Activated naive CD4-positive, alpha-beta T cell (primary cell): ENCODE results near the gene FSTL5.

ENCODE experiments used
- DNase-seq, 4 experiments: peaks; one replicate each; lab custom pipeline; 2025; lab: John Stamatoyannopoulos, UW

Gene FSTL5

DNA sequence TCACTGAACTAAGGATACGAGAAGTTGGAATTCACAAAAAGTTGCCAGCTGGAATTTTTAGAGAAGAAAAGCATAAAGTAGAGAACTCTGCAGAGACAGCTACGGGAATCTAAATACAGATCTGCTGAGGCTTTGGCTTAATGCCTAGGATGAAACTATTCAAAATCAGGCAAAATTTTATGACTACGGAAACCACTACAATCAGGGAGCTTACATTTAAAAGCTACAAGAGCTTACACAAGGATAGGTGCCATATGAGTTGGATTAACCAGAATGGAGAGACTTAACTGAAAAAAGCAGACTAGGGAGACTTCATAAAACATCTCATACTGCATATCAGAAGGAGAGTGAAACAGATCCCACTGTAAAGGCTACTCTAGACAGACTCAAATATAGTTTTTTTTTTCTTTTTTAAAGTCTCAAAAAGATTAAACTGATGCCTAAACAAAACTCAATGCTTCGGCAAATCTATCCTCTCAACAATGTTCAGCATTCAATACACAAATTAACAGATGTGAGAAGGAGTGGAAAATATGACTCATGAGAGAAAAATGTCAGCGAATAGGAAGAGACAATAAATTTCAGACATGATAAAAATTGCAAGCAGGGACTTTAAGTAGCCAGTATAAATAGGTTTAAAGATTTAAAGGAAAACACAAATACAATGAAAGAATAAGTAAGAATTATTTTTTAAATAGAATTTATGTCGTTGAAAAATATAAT lies 586.1 kb downstream of the FSTL5 start:
- DNase-seq = no peak

DNA sequence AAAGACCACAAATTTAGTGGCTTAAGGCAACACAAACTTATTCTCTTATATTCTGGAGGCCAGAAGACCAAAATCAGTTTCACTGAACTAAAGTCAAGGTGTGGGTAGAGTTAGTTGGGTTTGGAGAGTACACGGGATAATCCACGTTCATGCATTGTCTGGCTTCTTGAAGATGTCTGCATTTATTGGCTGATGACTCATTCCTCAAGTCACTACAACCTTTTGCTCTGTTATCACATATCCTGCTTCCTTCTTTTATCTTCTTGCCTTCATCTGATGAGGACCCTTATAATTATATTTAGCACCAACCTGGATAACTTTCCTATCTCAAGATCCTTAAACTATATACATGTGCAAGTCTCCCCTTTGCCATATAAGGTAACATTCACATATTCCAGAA lies 590.0 kb downstream of the FSTL5 start:
- DNase-seq = no peak

DNA sequence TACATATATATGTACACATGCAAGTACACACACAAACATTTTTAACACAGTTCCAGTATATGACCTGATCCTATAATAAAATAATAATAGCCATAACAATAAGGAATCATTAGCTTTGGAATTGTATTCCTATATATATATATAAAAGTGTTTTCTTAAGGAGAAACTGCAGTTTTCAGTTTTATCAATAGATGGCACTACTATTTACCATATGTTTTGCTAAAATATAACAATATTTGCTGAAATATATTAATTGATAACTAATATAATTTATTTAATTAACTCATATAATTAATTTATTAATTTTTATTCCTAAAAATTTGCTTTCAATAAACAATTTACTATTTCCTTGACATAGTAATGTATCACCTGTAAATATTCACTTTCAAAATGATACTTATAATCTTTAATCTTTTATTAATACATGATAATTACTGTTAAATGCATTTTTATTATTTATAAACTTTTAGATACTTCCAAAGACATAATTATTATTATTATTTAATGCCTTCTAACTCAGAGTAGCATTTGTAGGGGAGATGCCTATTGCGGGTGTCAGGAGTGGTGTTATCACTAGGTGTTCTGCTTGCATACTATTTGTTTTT lies 599.5 kb downstream of the FSTL5 start:
- DNase-seq = no peak

DNA sequence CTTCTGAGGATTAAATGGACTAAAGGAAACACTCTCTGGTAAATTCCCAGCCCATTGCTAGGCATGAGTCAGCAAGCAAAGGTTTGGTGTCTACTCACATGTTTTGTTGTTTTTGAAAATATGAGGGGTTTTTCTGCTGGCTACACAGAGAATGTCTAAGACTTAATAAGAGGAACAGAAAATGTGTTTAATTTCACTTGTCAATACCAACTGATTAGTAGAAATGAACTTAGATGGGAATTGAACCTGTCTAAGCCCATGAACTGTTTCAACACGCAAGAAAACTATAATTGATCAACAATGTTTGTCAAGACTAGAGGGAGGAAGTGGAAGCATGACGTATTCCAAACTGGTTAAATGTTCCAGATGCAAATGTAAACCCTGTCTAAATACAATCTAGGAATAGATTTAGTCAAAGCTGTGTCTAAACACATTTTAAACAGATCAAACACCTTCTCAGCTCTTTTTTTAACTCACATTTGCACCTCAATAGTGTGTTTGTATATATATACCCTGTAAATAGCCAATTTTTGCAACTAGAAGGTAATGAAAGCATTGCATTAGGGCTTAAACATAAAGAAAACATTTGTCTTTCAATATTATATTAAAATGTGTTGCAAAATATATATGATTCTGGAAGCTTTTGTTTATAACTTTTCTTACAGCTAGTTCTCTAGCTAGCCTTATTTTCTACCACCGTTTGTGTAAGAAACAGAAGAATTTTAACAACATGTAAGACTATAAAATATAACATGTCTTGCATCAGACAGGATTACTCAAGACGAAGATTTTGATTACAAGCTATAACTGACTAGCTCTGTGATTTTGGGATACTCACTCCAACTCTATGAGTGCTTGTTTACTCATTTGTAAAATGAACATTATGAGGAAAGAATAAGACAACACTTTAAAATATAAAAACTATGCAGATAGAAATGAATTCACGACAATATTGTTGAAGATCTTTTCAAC lies 607.8 kb downstream of the FSTL5 start:
- DNase-seq = no peak

DNA sequence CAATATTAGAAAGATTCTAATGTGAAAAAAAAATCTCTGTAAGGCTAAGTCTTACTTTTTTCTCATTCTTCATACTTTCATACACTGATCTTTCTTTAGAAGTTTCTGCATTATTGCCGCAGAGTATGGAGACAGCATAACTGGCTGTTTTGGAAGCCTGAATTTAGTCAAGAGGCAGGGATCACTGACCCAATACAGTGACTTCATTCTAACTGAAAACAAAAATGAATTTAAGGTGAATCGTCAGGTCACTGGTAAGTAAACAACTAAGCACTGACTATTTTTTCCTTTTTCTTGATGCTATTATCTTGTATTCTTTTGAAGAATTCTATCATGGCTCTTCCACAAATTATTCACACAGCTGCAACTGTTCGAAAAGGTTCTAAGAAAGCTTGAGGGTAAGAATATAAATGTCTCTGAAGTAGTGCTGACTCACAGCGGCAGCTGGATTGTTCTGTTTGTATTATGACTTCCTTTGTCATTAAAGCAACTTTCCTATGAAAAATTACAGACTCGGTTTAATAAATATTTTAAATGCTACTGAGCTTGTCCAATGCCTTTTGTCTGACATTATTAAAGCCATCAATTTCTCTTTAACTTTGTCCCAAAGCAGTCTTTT lies 609.3 kb downstream of the FSTL5 start:
- DNase-seq = no peak

DNA sequence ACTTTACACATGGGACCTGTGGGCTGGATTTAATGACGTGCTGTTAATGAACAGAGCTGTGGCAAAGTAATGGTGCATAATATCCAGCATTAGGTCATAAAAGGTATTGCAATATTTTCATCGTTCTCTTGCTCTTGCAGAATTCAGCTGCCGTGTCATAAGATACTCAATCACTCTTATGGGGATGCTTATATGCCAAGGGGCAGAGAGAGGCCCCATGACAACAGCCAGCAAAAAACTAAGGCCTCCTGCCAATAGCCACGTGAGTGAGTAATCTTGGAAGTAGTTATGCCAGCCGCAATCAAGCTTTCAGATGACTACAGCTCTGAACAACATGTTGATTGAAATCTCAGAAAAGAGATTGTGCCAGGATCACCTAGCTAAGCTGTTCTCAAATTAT lies 616.9 kb downstream of the FSTL5 start:
- no peak for DNase-seq

DNA sequence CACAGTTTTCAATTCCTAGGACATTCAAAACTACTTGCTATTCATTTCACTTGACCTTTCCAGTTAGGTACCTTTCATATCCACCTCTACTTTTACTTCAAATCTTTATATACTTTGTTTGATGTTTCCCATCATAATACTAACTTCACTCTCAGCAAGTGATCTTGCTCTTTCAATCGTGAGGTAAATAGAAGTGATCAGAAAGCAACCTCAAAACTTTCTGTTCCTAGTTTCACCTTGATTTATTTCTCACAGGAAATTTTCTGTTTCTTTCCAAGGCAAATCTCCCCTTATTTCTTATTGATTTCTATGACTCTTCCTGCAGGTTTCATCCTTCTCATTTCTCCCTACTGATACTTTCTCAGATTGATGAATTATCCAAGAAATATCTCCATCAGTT lies 623.5 kb downstream of the FSTL5 start:
- DNase-seq = no peak

DNA sequence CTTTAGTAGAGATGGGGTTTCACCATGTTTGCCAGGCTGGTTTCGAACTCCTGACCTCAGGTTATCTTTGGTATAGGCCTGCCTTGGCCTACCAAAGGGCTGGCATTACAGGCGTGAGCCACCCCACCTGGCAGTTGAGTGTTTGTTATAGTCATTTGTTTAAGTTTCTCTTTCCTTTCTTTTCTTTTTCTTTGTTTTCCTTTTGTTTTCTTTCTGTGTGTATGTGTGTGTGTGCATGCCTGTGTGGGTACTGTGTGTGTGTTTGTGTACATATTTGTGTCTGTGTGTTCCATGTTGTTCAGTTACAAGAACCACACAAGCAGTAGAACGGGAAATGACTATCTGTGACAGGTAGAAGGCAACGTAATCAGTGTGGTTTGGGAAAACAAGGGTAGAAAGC lies 624.9 kb downstream of the FSTL5 start:
- DNase-seq = no peak

DNA sequence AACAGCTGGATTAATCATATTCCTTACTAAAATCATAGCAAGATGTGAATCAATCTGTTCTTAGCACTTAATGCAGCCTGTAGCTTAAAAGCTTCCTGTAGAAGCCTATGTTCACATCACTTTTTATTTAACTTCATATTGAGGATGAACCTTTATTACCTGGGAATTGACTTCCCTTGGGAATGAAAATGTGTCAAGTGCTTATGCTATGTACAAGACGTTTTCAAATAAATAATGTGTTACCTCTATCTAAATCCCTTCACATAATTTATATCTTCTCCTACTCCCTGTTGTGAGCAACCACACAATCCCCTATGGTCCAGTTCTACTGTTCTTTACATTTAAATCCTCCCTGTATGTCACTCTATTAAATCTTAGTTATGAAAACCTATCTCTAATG lies 633.1 kb downstream of the FSTL5 start:
- no peak for DNase-seq

DNA sequence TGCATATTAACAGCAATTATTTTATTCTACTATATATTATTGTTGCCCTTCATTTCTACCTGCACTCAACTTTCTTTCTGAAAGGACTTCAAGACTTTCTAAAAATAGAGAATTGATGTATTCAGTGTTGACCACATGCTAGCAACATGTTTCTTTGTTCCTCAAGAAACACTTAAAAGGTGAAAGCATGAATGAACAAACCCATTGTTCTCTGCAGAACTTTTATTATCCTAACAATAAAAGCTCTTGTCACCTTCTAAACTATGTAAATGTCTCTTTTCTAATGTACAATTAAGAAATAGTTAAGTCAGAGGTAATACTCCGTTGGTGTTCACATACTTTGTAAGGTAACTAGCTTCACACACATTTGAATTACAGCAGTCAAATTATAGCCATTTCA lies 638.7 kb downstream of the FSTL5 start:
- no peak for DNase-seq

DNA sequence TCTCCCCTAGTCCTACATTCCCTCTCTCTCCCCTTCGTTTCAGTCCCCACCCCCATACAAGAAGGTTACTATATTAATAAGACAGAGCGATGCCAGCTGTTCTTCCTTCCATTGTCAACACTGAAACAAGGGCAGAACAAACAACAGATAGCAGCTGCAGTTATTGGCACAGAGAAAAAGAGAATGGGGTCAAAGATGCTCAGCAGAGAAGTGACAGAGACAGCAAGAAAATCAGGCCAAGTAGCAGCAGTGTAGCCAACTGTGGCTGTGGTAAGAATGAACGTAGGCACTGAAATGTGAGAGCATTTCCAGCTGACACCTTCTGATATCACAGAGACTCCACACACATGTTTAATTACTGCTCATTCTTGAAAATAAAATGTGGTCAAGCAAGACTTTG lies 641.8 kb downstream of the FSTL5 start:
- no peak for DNase-seq

DNA sequence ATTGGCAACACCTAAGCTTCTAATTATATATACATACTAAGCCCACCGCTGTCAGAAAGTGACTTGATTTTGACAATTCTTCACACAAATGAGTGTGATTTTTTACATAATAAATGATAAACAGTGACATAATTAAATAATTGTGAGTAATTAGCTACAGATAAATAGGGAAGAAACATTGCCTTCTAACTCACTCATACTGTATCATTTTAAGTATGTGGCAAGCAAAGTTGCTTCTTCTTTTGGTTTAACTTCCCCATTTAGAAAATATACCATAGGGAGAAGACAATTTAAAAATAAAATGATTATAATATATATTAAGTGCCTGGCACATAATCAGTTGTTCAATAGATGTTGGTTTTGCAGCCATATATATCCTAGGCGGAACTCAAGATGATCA lies 644.2 kb downstream of the FSTL5 start:
- no peak for DNase-seq

DNA sequence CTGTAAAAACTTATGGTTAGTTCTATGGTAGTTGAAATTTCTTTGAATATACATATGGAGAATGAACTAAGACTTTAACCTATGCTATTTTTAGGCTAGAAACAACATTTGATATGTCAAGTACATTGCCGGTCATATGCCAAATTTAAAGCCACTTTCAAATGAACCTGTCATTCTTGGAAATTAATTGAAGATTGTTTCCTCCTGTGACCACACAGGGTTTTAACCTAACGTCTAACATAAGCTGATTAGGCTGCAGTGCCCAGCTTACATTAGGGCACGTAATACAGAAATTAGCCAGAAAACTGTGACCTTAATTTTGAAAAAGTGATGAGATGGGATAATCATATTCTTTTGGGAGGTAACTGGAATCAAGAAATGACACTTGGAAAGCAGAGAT lies 645.9 kb downstream of the FSTL5 start:
- DNase-seq = no peak

DNA sequence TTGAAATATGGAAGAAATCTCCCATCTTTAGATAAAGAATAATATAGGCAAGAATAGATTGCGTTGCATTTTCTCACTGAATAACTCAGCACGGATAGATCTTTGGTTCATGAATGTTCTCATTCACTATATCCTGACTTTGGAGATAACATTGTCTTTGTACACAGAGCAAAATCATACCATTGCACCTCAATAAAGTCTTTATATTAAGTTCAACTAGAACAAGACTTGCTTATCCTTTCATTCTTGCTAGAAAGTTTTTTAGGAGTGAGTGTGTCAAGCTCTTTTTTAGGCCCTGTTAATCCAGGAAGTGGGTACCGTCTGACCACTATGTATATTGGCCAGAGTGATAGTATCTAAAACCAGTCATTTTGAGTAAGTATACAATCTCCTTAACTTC lies 658.7 kb downstream of the FSTL5 start:
- DNase-seq = no peak

DNA sequence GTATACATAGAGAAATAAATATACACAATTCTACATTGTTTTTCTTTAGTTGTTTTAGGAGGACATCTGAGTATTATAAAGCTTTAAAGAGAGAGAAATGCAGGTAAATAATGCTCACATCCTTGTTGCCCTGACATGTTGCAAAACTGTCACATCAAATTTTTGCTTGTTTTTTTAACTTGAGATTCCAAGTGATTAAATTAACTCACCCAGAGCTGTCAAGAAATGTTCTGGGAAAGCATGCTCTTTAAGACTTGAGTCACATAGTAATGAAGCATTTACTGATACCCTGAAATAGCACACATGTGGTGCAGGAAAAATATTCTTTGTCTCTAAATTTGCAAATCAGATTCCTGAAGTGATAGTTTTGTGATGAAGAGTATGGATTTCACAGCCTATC lies 665.6 kb downstream of the FSTL5 start:
- no peak for DNase-seq

DNA sequence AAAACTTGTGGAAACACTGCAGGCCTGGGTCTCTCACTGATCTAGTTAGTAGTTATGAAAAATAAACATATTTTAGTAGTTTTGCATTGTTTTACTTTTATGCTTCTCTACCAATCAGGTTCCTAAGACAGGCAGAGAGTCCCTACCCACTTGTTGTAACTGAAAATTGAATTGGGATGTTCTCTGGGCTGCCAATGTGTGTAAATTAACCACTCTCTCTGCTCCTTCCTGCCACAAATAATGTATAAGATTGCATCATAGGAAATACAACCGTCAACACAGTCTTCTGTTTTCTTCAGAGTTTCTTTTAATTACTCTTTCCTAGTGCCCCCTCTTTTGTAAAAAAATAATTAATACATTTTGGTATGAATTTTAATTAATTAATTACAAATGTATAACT lies 677.3 kb downstream of the FSTL5 start:
- DNase-seq = no peak

DNA sequence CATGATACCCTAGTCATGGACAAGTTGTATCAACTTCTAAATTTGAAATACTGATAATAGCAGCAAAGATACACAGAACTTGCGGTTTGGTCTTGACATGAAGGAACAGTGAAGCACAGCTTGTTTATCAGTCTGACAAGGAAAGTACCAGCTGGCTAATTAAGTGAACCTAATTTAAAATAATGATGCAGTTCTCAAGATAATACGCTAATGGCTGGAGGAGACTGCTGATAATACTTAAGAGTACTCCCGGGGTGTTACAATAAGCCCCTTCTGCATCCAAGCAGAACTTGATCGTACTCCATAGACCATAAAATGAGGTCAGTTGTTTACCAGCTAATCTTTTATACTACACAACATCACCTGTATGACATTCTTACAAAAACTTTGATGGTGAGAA lies 697.5 kb downstream of the FSTL5 start:
- DNase-seq = no peak

DNA sequence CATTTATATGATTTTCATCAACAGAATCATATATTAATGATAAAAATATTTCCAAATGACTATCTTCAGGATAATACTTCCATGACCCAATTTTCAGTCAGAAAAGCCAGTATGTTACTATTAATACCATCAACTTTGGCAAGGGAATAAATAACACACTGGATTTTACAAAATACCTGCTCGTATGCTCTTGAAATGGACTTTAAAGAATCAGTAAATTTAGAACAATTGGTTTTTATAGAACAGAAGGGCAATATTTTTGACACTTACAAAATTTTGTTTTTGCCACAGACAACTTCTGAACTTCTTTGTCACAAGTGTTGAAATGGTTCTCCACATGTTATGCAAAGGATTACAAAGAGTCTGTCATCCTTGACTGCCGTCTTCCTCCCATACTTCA lies 700.4 kb downstream of the FSTL5 start:
- DNase-seq = no peak

DNA sequence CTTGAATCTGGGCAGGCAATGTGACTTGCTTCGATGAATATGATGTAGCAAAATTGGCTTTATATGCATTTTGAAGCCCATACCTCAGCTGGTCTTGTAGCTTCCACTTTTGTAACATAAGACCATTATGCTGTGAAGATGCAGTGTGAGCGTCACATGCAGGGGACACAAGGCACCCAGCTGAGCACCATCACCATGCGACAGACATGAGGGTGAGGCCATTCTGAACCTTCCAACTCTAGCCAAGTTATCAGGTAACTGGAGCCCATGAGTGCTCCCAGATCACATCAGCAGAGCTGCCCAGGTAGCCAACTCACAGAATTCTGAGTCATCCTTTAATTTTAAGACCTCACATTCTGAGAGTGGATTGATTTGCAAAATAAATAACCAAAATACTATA lies 705.9 kb downstream of the FSTL5 start:
- DNase-seq = no peak

DNA sequence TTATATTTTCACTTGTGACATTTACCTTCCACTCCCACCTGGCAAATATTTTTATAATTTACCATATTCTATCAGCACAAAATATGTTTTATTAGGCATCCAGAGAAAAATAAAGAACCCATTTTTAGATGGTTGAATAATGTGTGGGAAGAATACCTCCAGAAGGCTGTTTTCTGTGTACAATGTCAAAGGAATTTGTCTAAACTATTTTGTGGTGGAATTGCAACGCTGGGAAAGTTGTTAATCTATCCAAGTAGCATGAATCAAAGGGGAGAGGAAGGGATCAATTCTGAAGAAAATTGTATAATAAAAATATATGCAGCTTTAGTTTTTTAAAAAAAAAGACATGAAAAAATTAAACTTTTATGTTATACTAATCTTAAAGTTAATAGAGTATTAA lies 706.5 kb downstream of the FSTL5 start:
- DNase-seq = no peak

DNA sequence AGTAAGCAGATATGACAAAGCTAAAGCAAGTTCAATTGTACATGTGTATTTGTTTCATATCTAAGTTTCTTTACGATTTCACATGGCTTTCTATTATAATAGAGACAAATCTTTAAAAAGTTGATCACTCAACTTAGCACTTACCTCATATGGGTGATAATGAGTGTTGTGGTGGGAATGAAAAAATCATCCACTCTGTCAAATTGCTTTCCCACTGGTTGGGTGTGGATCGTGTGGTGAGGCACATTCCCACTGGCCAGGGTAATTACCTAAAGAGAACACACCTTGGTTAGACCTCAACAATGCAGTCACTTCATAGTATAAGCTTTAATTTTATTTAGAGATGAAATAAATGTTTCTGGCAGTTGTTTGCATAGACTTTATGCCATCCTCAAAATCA lies 708.9 kb downstream of the FSTL5 start:
- no peak for DNase-seq

DNA sequence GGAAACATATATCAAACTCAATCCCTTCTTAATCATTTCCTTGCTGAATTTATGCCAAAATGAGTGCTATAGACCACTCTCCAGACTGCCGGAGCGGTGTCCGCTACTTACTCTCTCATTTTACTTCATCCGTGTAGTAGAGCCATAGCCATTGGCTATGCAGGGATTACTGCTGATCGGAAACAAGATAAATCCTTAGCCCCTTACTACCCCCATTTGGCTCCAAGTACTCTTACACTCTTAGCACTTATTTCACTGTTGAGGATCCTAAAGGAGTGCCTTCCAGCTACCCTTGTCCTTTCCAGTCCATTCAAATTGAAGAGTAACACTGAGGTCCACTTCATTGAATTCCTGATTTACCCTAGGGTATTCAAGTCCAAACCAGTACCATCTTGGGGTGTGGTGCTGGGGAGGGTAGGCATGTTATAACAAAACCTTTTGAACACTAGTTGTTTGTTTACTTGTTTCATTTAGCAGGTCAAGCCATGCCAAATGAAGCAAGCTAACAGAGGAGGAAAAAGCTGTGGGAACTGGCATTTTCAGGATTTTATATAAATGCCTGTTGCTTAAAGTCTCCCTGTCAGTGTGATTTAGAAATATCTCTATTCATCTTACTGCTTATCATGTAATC lies 715.1 kb downstream of the FSTL5 start:
- no peak for DNase-seq
